ENCODE results near the gene VRTN. TPM values are rescaled to one million over a fixed set of nuclear protein-coding genes. Genes with fewer than 3 reads are reported as not detected.

VRTN gene
- total RNA-seq, 1 donor from 2014 or later: not detected

DNA sequence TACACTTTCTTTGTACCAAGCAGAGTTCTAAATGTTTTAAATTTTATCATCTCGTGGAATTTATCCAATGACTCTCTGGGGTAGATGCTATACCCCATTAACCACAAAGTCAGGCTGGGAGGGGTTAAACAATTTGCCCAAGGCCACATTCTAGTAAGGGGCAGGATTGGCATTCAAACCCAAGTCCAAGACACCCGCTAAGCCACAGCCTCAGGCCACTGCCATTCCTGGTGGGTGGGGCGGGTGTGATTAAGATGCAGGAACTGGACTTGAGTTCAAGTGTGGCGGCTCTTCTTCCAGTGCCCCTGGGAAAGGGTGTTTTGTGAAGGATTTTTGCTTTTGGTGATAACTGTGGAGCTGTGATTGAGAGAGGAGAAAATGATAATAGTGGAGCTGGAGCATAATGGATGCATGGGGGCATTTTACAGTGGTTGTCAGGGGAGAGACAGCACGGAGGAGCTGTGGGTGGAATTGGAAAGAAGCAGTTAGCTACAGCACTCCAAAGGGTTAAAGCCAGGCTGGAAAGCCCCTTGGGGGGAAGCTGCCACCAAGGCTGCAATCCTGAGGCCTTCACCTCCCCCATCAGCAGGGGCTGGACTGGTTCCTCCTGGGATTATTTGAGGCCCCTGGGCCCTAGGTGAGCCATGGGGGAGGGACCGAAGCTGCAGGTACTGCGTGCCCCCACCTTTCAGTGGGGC is 1.0 kb upstream of the VRTN start:
- Mint-ChIP-seq H3K4me3 (no peak overlapping the region), H3K4me1 (peaks cover 12% of the 10 kb centered on the region), H3K27me3 (ENCODE audit: low read depth) (peaks cover 35% of the 10 kb centered on the region), H3K9me3 (no peaks in the 10 kb centered on the region), H3K27ac (no peak overlapping the region), H3K36me3 (no peaks in the 10 kb centered on the region)
- TF ChIP-seq, protein P1, sequence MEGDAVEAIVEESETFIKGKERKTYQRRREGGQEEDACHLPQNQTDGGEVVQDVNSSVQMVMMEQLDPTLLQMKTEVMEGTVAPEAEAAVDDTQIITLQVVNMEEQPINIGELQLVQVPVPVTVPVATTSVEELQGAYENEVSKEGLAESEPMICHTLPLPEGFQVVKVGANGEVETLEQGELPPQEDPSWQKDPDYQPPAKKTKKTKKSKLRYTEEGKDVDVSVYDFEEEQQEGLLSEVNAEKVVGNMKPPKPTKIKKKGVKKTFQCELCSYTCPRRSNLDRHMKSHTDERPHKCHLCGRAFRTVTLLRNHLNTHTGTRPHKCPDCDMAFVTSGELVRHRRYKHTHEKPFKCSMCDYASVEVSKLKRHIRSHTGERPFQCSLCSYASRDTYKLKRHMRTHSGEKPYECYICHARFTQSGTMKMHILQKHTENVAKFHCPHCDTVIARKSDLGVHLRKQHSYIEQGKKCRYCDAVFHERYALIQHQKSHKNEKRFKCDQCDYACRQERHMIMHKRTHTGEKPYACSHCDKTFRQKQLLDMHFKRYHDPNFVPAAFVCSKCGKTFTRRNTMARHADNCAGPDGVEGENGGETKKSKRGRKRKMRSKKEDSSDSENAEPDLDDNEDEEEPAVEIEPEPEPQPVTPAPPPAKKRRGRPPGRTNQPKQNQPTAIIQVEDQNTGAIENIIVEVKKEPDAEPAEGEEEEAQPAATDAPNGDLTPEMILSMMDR (IDR thresholded peaks at IDR 0.05; ENCODE audit: unreplicated experiment): no peak
- no peak for DNase-seq (ENCODE audit: low spot score in 2 of 2, unreplicated experiment in 2 of 2)

DNA sequence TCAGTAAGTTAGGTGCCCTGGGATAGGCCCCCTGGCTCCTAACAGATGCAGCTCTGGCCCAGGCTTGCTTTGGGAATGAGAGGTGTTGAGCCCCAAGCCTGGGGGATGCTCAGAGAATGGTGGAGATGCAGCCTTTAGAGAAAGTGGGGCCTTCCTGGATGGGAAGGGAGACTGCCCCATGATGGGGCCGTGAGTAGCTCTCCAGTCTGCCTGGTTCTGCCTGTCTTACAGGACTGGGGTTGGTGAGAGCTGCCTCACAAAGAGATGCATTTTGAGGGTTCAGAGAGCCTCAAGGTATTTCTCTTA is 523 bp upstream of the VRTN start:
- Mint-ChIP-seq H3K27me3 (ENCODE audit: low read depth) (peaks cover 39% of the 10 kb centered on the region), H3K4me3 (no peak overlapping the region), H3K27ac (no peak overlapping the region), H3K9me3 (no peaks in the 10 kb centered on the region), H3K4me1 (peaks cover 12% of the 10 kb centered on the region), H3K36me3 (no peaks in the 10 kb centered on the region)
- DNase-seq (ENCODE audit: low spot score in 2 of 2, unreplicated experiment in 2 of 2): no peak
- TF ChIP-seq, protein P1 (IDR thresholded peaks at IDR 0.05; ENCODE audit: unreplicated experiment): no peak

DNA sequence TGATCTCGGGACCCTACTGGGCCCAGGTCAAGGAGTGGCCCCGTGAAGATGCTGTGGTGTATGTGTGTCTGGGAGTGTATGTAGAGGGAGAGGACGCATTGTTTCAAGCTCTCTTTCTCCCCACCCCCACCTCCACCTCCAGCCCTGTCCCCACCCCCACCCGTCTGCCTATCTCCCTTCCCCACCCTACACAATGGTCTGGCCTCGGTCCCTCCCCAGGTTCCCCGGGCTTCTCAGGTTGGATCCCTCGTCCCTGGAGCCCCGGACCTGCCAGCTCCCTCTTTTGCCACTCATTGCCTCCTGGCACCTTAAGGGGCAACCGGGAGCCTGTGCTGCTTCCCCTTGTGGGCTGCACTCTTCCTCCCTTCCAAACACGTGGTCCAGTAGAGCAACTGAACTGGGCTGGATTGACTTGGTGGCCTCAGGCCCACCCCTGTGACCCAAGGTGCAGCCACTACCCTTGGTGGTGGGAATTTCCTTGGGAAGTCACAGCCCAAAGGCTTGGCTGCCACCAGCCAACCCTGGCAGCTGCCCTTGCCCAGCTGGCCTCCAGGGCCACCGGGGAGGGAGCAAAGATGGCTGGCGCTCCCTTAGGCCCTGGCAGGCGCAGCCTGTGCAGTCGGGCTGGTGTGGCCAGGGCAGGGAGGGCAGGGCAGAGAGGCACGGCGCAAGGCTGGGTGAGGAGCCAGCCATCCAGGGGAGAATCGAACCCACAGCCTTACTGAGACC is 628 bp downstream of the VRTN start:
- no peaks in the 10 kb centered on the region for H3K36me3 Mint-ChIP-seq
- DNase-seq (ENCODE audit: low spot score in 2 of 2, unreplicated experiment in 2 of 2): no peak
- H3K27me3 Mint-ChIP-seq (ENCODE audit: low read depth): peaks cover 40% of the 10 kb centered on the region
- no peaks in the 10 kb centered on the region for H3K9me3 Mint-ChIP-seq
- peaks cover 12% of the 10 kb centered on the region for H3K4me1 Mint-ChIP-seq
- H3K4me3 Mint-ChIP-seq: no peak overlapping the region
- TF ChIP-seq, protein P1 (IDR thresholded peaks at IDR 0.05; ENCODE audit: unreplicated experiment): no peak
- no peak overlapping the region for H3K27ac Mint-ChIP-seq

DNA sequence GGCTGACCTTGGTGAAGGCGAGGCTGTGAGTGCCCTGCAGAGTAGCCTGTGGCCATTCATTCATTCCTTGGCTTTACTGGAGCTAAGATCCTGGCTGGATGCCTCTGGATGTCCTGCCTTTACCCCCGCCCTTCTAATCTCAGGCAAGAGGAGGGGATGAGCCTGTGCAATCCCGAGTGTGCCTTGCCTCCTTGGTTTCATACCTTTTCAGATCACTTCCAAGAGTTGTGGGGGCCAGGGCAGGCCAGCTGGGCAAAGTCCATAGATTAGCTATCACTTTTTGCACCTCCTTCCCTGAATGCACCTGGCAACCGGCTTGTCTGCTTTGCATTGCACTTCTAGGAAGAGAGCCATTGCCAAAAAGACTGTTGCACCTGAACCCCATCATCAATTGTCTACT is 1.5 kb downstream of the VRTN start:
- TF ChIP-seq, protein P1 (IDR thresholded peaks at IDR 0.05; ENCODE audit: unreplicated experiment): no peak
- DNase-seq (ENCODE audit: low spot score in 2 of 2, unreplicated experiment in 2 of 2): no peak
- Mint-ChIP-seq H3K9me3 (no peaks in the 10 kb centered on the region), H3K36me3 (no peaks in the 10 kb centered on the region), H3K27ac (no peak overlapping the region), H3K27me3 (ENCODE audit: low read depth) (peaks cover 40% of the 10 kb centered on the region), H3K4me1 (peaks cover 12% of the 10 kb centered on the region), H3K4me3 (no peak overlapping the region)

DNA sequence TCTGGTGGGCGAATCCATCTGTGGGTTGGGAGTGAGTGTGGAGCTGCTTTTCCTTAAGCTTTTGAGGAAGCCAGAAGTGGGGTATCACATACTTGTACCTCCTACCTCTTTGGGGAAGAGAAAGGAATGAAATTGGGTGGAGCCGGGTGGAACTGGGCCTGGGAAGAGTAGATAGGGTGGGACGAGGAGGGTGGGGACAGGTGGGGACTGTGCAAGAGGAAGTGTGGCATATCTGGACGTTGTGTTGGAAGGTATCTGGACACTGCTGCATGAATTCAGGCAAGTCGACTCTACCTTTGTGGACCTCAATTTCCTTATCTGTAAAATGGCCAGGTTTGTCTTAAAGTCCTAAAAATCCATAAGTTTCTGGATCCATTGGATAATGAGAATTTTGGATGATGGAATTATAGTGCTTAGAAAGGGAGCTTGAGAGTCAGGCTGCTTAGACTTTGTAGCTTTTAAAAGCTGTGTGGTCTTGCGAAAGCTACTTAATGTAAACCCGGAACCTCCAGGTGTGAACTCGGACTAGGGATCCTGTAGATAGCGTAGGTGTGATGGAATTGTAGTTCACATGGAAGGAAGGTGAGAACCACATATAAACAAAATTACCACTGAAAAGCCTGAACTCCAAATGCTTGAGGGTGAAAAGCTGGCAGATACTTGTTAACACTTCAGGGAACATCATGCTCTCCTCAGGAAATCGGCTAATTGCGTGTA is 2.1 kb downstream of the VRTN start:
- peaks cover 40% of the 10 kb centered on the region for H3K27me3 Mint-ChIP-seq (ENCODE audit: low read depth)
- DNase-seq (ENCODE audit: low spot score in 2 of 2, unreplicated experiment in 2 of 2): no peak
- no peaks in the 10 kb centered on the region for H3K36me3 Mint-ChIP-seq
- peaks cover 12% of the 10 kb centered on the region for H3K4me1 Mint-ChIP-seq
- H3K27ac Mint-ChIP-seq: no peak overlapping the region
- H3K9me3 Mint-ChIP-seq: no peaks in the 10 kb centered on the region
- no peak overlapping the region for H3K4me3 Mint-ChIP-seq
- TF ChIP-seq, protein P1 (IDR thresholded peaks at IDR 0.05; ENCODE audit: unreplicated experiment): no peak
